ACC112 (cell line): ENCODE measurements around the gene KHNYN.
A peak's percentile ranks its signal among the peaks of the same experiment; 100 is the strongest.

Experiments used
- H2AFZ ChIP-seq: fragments of 200-600 bp; sonication (generic); one replicate; pipeline ENCODE4 v1.6.0; 2017; ENCODE audit warnings: antibody characterized with exemption, low read length; ENCODE audit not compliant: unreplicated experiment
- H3K27ac ChIP-seq: fragments of 200-600 bp; sonication (generic); 2 replicates; pipeline ENCODE4 v1.5.1; 2014; ENCODE audit warnings: low read depth, mild to moderate bottlenecking, antibody characterized with exemption, low read length, moderate library complexity
- H3K27me3 ChIP-seq: fragments of 200-600 bp; sonication (generic); 2 replicates; pipeline ENCODE4 v1.6.1; 2014; ENCODE audit warnings: mild to moderate bottlenecking, antibody characterized with exemption, low read length, moderate library complexity, mixed read lengths; ENCODE audit not compliant: insufficient read depth
- H3K36me3 ChIP-seq: fragments of 200-600 bp; sonication (generic); 2 replicates; pipeline ENCODE4 v1.6.1; 2016; ENCODE audit warnings: mild to moderate bottlenecking, antibody characterized with exemption, low read length, moderate library complexity, mixed read lengths; ENCODE audit not compliant: insufficient read depth
- H3K4me1 ChIP-seq: fragments of 200-600 bp; sonication (generic); one replicate; pipeline ENCODE4 v1.6.1; 2016; ENCODE audit warnings: low read length, mixed read lengths; ENCODE audit not compliant: insufficient read depth, unreplicated experiment, control insufficient read depth
- H3K4me3 ChIP-seq: fragments of 200-600 bp; sonication (generic); 2 replicates; pipeline ENCODE4 v1.5.1; 2014; ENCODE audit warnings: mild to moderate bottlenecking, low read depth, low read length
- H3K79me2 ChIP-seq: fragments of 200-600 bp; sonication (generic); one replicate; pipeline ENCODE4 v1.6.0; 2016; ENCODE audit warnings: low read length; ENCODE audit not compliant: control insufficient read depth, unreplicated experiment, insufficient read depth

The KHNYN gene

DNA sequence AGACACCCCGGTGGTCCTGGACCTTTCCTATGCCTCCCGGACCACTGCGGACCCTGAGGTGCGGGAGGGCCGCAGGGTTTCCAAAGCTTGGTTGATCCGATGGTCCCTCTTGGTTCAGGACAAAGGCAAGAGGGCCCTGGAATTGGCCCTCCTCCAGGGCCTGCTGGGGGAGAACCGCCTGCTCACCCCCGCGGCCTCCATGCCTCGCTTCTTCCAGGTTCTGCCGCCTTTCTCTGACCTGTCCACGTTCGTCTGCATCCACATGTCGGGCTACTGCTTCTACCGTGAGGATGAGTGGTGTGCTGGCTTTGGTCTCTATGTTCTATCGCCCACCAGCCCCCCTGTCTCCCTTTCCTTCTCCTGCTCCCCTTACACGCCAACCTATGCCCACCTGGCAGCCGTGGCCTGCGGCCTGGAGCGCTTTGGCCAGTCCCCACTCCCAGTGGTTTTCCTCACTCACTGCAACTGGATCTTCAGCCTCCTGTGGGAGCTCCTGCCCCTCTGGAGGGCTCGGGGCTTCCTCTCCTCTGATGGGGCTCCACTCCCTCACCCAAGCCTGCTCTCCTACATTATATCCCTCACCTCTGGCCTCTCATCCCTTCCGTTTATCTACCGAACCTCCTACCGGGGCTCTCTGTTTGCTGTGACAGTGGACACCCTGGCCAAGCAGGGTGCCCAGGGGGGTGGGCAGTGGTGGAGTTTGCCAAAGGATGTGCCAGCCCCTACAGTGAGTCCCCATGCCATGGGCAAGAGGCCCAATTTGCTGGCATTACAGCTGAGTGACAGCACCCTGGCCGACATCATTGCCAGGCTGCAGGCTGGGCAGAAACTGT is 14.1 kb upstream of the KHNYN start:
- no peaks in the 10 kb centered on the region for H3K27me3 ChIP-seq
- no peaks in the 10 kb centered on the region for H3K79me2 ChIP-seq
- H3K36me3 ChIP-seq = no peaks in the 10 kb centered on the region
- H3K4me1 ChIP-seq = no peaks in the 10 kb centered on the region
- no peak overlapping the region for H2AFZ ChIP-seq
- no peak overlapping the region for H3K4me3 ChIP-seq
- no peak overlapping the region for H3K27ac ChIP-seq

DNA sequence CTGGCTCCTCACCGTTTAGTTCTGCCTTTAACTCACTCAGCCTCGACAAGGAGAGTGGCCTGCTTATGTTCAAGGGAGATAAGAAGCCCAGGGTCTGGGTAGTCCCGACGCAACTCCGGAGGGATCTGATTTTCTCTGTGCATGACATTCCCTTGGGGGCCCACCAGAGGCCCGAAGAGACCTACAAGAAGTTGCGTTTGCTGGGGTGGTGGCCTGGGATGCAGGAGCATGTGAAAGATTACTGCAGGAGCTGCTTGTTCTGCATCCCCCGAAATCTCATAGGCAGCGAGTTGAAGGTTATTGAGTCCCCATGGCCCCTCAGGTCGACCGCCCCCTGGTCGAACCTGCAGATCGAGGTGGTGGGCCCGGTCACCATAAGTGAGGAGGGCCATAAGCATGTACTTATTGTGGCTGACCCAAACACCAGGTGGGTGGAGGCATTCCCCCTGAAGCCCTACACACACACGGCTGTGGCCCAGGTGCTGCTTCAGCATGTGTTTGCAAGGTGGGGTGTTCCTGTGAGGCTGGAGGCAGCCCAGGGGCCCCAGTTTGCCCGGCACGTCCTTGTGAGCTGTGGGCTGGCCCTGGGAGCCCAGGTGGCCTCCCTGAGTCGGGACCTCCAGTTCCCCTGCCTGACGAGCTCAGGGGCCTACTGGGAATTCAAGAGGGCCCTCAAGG is 13.4 kb upstream of the KHNYN start:
- H3K27ac ChIP-seq = no peak overlapping the region
- H3K4me3 ChIP-seq = no peak overlapping the region
- no peaks in the 10 kb centered on the region for H3K4me1 ChIP-seq
- H3K27me3 ChIP-seq = no peaks in the 10 kb centered on the region
- H2AFZ ChIP-seq = no peak overlapping the region
- no peaks in the 10 kb centered on the region for H3K36me3 ChIP-seq
- H3K79me2 ChIP-seq = no peaks in the 10 kb centered on the region

DNA sequence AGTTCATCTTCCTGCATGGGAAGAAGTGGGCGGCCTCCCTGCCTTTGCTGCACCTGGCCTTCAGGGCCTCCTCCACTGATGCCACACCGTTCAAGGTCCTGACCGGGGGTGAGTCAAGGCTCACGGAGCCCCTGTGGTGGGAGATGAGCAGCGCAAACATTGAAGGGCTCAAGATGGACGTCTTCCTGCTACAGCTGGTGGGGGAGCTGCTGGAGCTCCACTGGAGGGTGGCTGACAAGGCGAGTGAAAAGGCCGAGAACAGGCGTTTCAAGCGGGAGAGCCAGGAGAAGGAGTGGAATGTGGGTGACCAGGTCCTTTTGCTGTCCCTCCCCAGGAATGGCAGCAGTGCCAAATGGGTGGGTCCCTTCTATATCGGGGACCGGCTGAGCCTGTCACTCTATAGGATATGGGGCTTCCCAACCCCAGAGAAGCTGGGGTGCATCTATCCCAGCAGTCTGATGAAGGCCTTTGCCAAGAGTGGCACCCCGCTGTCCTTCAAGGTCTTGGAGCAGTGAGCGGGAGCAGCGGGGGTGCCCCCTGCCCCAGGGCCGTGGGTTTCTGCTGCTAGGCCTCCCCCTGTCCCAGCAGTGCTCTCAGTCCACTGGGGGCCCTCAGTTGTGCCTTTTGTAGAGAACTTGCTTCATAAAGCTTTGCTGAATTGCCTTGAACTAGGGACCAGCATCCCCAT is 12.7 kb upstream of the KHNYN start:
- Histone ChIP-seq H3K4me3 (no peak overlapping the region), H2AFZ (no peak overlapping the region), H3K79me2 (no peaks in the 10 kb centered on the region), H3K36me3 (no peaks in the 10 kb centered on the region), H3K4me1 (no peaks in the 10 kb centered on the region), H3K27me3 (no peaks in the 10 kb centered on the region), H3K27ac (no peak overlapping the region)

DNA sequence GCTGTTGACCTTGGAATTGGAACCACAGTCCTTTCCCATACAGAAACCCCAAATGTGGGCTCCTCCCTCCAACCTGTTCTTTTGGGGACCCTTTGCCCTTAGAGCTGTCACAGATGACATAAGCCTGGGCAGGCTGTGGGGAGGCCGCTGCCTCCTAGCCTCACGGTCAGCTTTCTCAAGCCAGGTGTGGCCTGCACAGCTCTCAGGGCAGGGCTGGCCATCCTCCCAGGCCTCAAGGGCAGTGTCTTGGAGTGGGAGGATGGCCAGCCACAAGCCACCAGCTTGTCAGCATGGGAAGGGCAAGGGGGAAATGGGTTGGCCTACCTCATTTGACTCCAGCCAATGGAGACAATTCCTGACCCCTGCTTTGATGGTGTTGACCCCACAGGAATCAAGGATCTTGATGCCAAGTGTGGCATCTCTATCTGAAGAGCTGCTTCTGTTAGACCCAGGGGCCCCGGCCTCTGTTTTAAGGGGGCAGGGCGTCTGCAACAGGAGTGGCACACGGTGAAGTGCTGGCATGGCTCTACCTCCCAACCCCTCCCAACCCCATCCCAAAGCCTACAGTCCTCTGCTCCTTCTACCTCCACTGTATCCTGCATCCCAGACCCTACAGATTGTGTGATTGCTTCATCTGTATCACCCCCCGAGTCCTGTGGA is 11.8 kb upstream of the KHNYN start:
- Histone ChIP-seq H3K27ac (no peak overlapping the region), H3K4me3 (no peak overlapping the region), H3K4me1 (no peaks in the 10 kb centered on the region), H3K36me3 (no peaks in the 10 kb centered on the region), H3K27me3 (no peaks in the 10 kb centered on the region), H2AFZ (no peak overlapping the region), H3K79me2 (no peaks in the 10 kb centered on the region)

DNA sequence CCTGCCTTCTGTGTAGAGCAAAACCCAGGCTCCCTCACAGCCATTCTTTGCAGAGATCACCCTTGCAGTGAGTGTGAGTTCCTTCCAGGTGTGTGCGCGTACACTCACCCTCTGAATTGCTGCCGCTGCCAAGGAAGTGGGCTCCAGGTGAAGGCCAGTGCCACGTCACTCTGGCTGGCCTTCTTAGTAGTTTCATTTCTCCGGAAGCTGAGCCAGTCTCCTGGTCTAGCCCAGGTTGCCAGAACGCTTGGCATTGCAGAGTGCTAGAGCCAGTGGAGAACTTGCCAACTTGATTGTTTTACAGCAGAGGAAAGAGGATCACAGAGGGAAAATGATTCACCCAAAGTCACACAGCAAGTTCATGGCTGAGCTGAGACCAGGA is 11.3 kb upstream of the KHNYN start:
- Histone ChIP-seq H3K79me2 (no peaks in the 10 kb centered on the region), H3K4me3 (no peak overlapping the region), H2AFZ (no peak overlapping the region), H3K36me3 (no peaks in the 10 kb centered on the region), H3K27ac (no peak overlapping the region), H3K4me1 (no peaks in the 10 kb centered on the region), H3K27me3 (no peaks in the 10 kb centered on the region)

DNA sequence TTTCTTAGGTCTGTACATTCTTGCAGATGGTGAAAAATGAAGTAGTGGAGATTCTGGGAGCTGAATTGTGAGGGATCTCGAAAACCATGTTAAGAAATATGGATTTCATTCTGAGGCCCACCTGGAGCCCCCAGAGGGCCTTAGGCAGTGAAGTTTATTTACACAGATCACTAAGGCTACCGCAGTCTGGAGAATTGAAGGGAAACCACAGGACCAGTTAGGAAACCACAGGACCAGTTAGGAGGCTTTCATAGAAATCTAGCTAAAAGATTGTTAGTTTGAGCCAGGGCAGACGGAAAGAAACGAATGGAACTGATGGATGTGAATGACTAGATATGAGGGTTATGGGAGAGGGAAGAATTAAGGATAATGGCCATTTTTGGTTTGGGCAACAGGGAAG is 7.5 kb upstream of the KHNYN start:
- Histone ChIP-seq H3K27ac (no peak overlapping the region), H3K27me3 (no peaks in the 10 kb centered on the region), H2AFZ (no peak overlapping the region), H3K79me2 (no peaks in the 10 kb centered on the region), H3K36me3 (no peaks in the 10 kb centered on the region), H3K4me1 (peaks cover 29% of the 10 kb centered on the region), H3K4me3 (no peak overlapping the region)

DNA sequence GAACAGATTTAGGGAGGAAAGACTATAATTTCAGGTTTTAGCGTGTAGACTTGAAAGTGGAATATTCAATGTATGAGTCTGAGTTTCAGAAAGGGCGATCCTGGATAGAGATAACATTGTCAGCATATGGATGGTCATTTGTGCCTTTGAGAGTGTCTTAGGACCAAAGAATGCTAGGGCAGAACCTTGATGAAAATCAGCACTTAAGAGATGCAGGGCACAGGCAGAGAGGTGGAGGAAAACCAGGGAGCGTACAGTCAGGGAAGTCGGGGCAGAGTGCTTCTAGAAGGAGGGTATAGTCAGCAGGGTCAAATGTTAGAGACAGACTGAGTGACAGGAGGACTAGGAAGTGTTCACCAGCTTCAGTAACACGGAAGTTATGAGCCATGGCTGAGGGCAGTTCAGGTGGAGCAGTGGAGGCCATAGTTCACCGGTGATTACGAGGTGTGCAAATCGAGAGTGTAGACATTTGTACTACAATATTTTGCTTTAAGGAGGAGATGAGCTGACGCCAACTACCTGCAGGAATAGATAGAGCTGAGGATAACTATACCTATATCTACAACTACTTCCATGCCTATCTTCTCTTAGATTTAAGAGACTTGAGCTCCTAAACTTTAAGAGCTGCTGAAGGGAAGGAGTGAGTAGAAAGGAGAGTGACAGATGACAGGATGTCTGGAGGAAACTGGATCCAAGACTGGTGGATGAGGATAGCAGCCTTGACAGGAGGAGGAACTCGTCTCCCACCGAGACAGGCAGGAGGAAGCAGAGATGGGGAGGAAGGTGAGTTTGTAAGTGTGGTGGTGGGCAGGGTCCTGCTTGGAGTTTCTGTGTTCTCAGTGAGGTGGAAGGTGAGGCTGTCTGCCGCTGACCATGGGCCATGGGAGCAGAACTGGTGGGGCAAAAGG is 6.8 kb upstream of the KHNYN start:
- no peak overlapping the region for H3K27ac ChIP-seq
- peaks cover 29% of the 10 kb centered on the region for H3K4me1 ChIP-seq
- H2AFZ ChIP-seq = no peak overlapping the region
- H3K79me2 ChIP-seq = no peaks in the 10 kb centered on the region
- H3K27me3 ChIP-seq = no peaks in the 10 kb centered on the region
- no peak overlapping the region for H3K4me3 ChIP-seq
- no peaks in the 10 kb centered on the region for H3K36me3 ChIP-seq

DNA sequence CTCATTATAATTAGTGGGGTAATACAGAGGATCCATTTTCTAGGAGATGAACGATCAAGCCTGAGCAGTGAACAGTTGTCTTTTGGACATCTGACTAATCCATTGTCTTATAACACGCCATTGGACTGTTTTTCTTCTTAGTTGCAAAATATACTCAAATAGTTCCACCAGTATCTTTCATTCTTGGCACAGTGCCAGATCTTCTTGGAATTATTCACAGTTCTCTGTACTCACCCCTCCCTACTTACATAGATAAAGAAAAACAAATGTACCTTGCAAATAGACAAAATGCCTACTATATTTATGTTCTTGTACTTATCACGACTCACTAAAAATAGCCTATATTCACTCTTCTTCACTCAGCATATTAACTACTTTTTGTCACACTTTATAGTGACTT is 4.0 kb upstream of the KHNYN start:
- Histone ChIP-seq H3K4me1 (peaks cover 36% of the 10 kb centered on the region), H2AFZ (peak overlapping the region; percentile 91)

DNA sequence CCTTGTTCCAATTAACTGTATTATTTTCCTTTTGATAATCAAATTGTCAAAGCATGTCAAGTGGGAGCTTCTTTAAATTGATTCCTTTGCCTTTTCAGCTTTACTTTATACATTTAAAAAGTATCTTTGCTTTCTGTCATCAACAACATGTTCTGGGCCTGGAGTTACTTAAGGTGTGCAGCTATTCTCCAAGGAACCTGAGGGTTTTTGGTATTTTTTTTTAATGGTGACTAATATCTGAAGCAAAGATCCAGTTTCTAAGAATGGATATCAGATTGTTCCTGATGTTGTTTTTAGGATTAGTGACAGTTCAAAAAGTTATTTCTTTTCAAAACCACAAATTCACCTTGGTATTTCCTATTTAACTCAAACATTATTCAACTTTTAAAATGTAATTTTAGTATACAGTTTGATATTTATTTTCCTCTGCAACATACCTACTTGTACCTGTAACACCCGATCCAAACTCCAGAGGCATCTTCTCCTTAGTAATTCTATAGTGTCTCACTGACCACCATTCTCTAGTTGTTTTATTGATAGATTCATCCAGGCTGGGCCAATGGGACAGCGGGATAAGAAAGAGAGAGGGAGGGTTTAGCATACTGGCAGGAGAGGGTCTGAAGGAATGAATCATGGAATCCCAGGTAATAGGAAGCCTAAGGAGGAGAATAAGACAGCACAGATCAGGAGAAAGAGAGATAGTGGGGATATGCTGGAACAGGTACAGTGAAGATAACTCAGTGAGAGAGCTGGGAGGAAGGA is 3.4 kb upstream of the KHNYN start:
- H3K27me3 ChIP-seq = no peaks in the 10 kb centered on the region
- H3K36me3 ChIP-seq = no peaks in the 10 kb centered on the region
- peak overlapping the region; percentile 89 for H3K27ac ChIP-seq
- H2AFZ ChIP-seq = no peak overlapping the region
- H3K79me2 ChIP-seq = peaks cover 8% of the 10 kb centered on the region
- H3K4me3 ChIP-seq = peak overlapping the region; percentile 34; the same call in 1 of the 2 replicates
- H3K4me1 ChIP-seq = peaks cover 40% of the 10 kb centered on the region

More for the DNA sequence above, 4.0 kb upstream of the KHNYN start:
- Histone ChIP-seq H3K27me3 (no peaks in the 10 kb centered on the region), H3K36me3 (no peaks in the 10 kb centered on the region), H3K79me2 (peaks cover 4% of the 10 kb centered on the region), H3K4me3 (peak overlapping the region; percentile 34; the same call in 1 of the 2 replicates), H3K27ac (peak overlapping the region; percentile 89)
